ENCODE measurements around the gene PDHA1.

PDHA1 gene

DNA sequence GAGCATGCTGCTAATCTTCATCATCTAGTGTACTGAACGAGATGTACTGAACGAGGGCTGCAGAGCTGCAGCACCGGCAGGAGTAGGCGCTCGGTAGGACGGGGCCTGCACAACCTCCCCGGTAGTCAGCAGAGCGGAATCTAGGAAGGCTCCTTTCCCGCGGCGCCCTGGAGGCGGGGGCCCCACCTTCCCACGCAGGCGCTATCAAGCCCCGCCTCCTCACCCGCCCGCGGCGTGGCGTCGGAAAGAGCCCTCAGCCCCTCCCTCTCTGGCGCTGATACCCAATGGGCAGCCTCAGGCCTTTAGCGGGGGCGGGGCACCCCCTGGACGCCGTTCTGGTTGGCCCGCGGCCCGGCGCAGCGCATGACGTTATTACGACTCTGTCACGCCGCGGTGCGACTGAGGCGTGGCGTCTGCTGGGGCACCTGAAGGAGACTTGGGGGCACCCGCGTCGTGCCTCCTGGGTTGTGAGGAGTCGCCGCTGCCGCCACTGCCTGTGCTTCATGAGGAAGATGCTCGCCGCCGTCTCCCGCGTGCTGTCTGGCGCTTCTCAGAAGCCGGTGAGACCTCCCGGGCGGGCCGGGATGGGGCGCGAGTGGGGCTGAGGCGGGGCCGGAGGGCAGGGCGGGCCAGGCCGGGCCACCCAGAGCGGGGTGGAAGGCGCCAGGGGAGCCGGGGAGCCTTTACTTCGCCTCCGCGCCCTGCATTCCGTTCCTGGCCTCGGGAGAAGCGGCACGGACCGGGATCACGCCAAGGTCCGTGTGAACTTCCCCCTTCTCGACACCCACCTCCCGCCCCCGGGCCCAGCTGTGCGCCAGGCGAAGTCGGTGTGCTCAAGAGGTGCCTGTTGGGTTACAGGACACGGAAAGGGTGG lies at the start of gene PDHA1:
Gene PDHA1, plus strand, starts transcription at position 393 of the 874 bp plus-strand sequence. Its CDS starts 111 bp downstream, at position 504.
- peak; percentile 87 for DNase-seq

DNA sequence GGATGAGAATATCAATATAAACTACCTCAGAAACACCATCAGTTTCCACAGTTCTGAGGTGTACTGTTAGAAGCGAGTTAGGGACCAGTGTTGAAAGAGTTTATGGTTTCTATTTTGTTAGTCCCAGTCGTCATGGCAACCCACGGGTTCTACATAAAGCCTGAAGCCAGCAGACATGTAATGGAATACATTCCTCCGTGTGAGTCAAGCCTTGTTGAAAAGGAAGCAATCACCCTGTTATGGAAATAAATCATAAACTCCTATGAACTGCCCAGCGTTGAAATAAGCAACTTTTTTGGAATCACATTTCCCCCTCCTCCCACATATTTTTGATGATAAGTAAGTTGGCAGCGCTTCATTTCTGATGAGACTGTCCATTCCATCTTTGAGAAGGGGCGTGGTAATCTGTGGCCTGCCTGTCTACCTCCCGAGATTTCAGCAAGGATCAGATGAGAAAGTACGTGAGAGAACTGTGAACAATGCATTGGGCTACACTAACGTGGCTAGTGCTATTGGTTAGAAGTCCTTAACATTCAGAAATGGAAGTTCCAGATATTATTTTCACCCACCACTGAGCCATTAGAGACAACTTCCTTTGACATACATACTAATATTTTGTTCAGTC lies 40.4 kb upstream of the PDHA1 start:
- DNase-seq = no peak

DNA sequence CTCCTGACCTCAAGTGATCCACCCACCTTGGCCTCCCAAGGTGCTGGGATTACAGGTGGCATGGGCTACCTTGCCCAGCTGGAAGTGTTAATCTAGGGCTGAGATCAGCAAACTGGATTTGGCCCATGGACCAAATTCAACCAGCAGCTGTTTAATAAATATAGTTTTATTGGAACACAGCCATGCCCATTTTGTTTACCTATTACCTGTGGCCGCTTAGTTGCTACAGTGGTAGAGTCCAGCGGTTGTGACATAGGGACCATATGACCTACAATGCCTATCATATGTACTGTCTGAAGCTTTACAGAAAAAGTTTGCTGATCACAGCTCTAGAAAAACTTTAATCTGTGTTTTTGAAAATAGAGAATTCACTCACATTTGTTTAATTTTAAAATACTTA lies 17.2 kb upstream of the PDHA1 start:
- no peak for DNase-seq

DNA sequence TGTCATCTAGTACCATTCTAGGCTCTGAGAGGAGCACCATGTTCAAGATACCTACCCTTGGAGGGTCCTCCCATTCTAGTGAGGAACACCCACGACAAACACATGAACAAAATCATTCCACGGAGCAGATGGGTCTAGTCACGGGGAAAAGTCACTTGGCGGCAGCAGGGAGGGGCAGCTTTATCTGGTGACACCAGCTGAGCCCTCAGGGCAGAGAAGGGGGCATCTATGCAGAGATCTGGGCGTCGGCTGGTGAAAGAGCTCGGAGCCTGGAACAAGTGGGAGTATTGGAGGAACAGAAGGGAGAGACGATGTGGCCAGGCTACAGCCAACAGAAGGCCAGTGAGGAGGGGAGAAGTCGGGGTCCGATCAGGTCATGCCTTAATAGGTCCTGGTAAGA lies 11.9 kb upstream of the PDHA1 start:
- no peak for DNase-seq

DNA sequence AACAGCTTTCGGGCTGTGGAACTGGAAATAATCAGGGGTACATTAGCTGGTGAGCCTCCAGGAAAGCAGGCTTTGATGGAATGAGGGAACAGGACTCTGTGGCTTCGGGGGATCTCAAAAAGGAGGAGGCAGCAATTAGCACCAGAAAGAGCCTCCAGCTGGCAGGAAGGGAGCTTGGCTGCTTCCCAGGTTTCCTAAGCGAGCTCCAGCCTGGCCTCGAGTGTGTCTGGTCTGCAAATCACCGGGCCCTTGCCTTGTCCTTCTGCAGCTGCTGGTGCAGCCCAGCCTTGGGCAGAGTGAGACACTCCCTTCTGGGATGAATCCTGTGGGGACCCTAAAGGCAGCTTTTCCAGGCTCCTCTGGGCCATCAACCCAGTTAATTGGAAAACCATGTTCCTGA lies 10.7 kb upstream of the PDHA1 start:
- DNase-seq = no peak

DNA sequence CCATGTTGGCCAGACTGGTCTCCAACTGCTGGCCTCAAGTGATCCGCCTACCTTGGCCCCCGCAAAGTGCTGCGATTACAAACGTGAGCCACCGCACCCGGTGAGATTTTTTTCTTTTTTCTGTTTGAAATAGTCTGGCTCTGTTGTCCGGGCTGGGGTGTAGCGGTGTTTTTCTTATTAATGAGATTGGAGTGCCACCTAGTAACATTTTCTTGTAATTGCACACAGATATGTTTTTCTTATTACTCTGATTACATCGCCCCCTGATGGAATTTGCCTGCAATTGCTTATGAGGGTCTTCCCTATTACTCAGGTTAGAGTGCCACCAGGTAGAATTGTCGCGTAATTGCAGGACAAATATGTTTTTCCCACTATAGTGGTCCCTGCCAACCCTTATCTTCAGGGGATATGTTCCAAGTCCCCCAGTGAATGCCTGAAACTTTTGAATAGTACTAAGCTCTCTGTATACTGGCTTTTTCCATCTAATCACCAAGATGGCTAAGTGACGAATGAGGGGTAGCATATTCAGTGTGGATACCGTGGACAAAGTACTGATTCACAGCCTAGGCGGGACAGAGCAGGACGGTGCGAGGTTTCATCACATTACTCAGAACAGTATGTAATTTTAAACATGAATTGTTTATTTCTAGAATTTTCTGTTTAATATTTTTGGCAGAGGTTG lies 8.6 kb upstream of the PDHA1 start:
- DNase-seq = no peak

DNA sequence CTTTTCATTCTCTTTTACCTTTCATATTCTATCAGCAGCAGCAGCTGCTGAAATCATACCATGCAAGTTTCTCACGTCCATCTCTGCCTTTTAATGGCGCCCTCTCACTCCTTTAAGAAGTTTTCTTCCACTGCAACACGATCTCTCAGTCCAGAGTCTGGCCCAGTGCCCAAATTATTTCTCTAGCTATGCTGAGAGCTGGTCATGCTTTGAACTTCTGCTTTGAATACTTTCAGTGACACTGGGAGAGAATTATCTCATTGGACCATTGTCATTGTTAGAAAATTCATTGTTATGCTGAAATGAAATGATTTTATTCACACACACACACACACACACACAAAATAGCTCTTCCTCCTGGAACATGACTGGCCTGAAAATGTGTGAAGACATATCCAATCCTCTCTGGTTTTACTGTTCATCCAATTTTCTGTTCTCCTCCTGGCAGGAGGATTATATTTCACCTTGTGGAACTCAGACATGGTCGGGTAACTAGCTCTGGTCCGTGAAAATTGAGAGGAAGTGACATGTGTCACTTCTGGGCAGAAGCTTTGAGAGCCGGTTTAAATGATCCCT lies 1.3 kb upstream of the PDHA1 start:
- no peak for DNase-seq

DNA sequence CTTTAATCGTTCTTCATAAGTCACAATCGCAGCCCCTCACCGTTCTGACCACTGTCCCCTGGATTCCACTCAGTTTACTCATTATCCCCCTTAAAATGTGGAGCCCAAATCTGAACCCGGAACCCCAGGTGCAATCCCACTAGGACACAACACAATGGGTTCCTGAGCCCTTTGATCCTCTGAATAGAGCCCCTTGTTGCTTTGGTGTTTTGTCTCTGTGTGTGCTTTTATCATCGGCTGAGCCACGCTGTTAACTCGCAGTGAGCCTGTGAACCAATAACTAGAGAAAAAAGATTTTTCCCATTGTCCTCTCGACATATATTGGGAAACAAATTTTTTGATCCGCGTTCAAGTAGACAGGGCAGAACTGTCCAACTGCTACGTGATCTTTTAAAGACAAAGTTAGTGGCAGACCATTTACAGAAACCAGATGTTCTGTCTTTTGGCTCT lies 617 bp upstream of the PDHA1 start:
- DNase-seq = no peak

DNA sequence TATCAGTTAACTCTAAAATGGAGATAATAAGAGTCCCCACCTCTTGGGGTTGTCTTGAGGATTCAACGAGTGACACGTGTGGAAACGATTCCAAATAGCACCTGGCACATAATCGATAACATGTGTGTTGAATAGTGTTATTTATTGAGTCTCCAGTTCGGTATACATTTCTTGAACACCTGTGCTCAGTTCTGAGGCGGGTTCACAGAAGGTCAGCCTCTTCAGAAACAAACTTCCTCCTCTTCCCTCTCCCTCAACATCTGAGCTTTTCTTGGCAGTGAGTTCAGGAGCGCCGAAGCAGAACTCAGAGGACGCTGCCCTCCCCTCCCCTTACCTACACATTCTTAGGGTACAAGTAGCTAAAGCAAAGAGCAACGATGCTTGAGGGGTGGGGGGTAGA lies 934 bp downstream of the PDHA1 start:
- no peak for DNase-seq

DNA sequence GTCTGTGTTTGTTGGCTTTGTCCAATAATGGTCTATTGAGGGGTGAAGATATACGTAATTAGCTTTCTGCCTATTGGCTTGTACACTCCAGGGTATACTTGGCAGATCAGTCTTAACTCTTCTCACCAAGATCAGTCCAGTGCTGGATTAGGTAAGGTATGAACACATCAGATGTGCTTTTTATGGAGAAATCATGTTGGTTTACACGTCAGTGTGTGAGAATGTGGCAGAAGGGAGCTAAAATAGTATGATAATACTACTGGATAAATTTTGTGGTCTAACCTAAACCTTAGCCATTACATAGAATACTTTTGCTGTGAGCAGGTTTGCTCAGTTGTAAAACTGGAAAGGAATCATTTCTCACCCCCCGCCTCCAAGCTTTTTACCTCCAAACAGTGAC lies 4.2 kb downstream of the PDHA1 start:
- no peak for DNase-seq

DNA sequence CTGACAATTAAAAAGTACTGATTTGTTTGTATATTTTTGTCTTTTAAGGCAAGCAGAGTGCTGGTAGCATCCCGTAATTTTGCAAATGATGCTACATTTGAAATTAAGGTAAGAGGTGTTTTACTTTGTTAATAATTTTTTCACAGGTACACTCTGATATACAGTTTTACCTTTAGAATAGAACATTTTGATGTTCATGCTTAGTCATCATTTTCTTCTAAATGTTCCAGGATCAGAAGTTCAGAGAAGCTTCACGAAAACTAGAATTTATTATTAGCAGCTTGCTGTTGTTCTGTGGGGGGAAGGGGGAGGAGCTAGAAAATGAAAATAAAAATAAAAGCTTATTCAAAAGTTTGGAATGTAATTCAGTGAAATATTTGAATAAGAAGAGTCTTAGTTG lies 5.5 kb downstream of the PDHA1 start:
- no peak for DNase-seq

DNA sequence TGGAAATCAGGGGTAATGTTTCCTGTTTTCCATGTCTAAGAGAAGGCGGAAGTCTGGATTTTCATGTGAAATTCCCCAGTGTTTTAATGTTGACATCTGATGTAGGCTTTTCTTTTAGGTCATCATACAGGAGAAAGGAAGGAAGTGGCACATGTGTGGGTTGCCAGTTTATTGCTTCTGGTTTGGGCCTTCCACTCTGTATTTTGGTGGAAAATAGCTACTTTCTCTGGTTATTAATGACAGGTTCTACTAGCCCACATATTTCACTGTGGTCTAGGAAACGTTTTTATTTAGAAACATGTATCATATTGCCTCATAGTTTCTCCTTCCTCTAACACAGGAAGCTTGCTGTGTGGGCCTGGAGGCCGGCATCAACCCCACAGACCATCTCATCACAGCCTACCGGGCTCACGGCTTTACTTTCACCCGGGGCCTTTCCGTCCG lies 7.2 kb downstream of the PDHA1 start:
- no peak for DNase-seq

DNA sequence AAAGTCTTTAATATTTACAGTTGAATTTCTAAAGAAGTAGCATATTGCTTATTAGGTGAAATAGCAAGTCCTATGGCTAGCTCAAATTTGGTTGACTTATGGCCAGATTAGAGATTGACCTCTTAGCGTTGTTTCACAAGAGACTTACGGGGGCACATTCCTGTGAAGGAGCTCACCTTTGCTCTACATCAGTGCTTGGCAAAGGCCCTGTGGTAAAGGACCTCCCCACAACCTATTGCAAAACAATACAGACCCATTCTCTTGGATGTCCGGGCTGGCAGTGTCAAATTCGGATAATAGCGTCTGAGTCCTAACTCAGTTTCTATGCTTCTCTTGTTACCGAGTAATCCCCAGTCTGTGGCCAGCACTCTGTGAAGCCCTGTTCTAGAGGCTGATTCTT lies 10.9 kb downstream of the PDHA1 start:
- no peak for DNase-seq

DNA sequence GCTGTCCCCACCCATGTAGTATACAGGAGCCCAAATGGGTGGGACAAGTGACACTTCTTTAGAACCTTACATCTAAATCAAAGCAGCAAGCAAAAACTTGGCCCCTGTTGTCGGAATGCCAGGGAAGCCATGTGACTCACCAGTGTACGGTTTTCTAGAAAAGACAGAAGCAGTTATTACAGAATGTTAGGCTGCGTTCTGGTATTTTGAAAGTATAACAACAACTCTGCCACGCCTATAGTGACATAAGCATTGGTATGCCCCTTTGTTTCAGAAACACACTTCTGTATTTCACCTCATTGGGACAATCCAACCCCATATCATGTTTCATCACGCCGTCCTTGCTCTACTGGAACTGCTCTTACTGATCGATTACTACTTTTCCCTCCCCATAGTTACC lies 14.8 kb downstream of the PDHA1 start:
- DNase-seq = no peak

DNA sequence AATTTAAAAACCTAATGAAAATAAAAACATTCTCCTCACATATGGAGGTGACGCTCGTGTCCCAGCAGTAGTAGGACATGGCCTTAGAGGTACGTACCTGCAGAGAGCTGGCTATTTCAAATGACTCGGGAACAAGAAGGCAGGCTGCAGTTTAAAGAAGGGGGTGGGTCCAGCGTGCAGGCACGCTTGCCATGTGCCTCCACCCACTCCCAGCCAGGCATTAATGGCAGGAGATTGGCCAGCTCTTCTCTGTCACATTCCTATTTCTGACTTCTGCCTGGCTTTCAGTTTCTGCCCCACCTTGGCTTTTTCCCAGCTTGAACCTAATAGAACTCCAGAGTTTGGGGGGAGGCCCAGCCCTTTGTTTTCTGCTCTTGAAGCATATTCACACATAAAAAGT lies 17.2 kb downstream of the PDHA1 start:
- no peak for DNase-seq

DNA sequence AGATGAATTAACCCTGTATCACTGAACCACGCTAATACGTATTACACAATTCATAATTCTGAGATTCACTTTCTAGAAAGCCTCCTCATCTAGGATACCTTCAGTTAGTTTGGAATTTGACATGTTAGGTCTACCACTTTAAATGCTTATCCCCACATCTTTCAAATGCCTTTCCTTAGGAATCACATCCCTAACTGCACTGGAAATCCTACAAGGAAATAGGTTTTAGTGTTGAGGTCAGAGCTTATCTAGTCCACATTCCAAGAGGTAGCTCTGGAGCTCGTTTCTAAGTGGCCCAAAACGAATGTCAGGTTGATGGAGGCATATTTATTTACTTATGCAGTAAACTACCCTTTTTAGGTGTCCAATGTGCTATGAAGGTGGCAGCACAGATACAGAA lies 18.0 kb downstream of the PDHA1 start:
- no peak for DNase-seq

DNA sequence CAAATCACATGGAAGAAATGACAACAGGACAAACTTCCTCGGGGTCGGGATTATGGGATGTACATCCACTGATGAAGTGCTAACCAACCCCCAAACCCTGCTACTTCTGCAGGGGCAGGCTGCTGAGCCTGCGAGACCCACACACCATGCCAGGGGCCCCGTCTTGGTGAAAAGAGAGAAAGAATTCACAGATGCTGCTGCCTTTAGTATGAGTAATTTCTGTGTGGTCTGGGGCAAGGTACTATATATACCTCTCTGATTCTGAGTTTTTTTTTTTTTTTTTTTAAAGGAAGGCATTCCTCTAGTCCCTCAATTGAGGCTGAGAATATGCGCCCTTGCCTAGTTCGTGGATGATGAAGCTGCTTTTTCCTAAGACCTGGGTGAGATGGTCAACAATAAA lies 24.8 kb downstream of the PDHA1 start:
- no peak for DNase-seq

DNA sequence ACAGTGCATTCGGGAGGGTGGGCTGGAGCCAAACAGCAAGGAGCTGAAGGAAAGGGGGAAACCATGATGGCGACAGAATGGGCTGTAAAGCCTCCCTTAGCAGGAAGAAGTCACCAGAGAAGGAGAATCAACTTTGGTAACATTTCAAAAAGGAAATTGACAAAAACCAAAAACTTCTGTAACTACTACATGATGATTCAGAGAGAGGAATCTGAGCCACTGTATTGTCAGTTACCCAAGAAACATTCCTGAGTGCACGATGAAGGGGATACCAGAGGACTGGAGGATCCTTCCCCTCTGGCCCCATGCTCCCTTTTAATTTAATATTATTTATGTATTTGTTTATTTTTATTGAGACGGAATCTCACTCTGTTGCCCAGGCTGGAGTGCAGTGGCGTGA lies 26.3 kb downstream of the PDHA1 start:
- no peak for DNase-seq

DNA sequence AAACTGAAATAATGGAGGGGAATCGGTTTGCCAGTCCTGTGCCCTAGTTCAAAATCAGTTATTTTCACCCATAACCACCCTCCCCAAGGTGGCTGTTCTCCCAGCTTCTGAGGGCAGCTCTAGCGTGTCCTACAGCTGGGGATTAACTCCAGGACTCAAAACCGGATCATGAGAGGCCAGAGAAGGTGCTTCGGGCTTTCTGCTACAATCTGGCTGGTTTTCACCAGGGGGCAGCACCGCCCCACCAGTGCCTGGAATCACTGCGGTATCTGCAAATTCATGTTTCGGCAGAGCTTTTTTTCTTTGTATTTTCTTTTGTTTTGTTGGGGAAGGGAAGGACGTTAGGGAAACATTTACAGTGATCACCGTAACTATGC lies 28.4 kb downstream of the PDHA1 start:
- peak; percentile 63 for DNase-seq

DNA sequence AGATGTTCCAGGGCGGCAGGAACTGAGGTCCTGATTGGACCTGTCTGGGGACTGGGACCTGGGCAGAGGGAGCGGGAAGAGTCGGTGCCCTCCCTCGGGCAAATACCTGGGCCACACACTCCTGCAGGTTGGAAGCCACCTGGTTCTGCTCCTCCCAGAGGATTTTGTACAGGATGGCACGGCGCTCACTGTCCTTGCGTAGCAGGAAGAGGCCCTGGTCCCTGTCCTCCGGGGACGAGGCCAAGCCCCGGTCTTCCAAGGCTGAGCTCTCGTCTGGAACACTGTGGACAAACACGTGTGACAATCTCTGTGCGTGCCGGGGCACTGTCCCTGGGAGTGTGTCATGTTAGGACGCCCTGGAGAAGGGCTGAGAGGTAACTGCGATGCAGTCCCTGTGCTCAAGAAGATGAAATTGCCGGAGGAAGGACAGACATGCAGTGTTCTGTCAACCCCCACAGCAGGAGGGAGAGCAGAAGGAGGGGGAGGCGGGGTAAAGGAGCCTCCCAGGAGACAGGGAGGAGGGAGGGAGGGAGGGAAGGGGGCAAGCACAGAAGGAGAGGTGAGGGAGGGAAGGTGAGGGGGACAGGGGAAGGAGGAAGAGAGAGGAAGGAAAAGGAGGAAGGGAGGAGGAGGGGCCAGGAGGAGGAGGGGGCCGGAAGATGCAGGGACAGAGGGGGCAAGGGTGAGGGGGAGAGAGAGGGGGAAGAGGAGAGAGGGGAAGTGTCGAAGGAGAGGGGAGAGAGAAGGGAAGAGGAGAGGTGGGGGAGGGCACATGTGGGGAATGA lies 29.0 kb downstream of the PDHA1 start:
- DNase-seq = no peak

DNA sequence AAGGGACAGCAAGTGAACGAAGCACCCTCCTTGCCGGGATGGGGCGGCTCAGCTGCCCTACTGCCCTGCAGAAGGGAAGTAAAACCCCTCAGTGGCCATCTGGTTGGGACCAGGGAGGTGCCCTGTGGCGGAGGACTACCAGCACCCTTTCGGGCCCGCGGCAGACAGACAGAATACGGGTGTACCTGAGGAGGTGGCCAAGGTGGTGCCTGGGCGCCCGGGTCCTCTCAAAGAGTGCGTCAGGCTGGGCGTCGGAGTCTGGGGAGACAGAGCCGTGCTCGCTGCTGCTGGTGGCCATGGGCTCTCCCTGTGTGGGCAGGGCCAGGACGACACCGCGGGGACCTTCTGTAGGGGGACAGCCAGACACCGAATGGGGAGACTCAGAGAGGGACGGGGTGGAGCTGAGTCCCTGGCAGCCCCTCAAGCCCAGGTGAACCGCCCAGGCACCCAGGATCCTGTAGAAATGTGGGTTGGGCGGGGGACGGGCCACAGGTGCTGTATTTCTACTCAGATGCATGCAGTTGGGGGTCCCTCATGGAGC lies 29.7 kb downstream of the PDHA1 start:
- DNase-seq = no peak

DNA sequence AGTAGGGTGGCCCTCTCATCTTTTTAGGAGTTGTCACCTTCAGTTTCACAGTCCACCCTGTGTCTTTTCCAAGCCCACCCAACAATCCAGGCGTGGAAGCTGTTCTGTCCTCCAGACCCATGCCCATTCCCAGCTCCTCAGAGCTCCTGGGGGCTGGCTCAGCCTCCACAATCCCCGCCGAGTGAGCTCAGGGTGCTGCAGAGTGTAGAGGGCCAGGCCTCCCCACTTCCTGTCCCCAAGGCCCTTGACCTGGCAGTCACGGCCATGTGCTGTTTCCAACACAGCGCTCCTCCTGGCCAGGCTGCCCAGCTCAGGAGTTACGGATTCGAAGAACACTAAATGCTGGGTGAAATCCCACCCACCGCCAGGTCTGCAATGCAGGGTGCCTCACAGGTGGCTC lies 31.8 kb downstream of the PDHA1 start:
- DNase-seq = no peak
